ENCODE measurements around the gene LIMK2.

DNA sequence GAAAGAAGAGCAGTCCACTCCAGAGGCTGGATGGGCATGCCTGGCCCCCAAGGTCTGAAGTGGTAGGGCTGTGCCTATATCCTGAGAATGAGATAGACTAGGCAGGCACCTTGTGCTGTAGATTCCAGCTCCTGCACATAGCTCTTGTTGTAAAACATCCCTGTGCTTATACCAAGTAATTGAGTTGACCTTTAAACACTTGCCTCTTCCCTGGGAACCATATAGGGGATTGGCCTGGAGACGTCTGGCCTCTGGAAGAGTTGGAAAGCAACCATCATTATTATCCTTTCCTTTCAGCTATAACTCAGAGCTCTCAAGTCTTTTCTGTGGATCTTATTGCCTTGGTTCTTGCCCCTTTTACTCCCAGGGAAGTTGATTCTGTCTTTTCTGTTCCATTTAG is 15.1 kb downstream of the LIMK2 start:
- TF ChIP-seq, protein P1, sequence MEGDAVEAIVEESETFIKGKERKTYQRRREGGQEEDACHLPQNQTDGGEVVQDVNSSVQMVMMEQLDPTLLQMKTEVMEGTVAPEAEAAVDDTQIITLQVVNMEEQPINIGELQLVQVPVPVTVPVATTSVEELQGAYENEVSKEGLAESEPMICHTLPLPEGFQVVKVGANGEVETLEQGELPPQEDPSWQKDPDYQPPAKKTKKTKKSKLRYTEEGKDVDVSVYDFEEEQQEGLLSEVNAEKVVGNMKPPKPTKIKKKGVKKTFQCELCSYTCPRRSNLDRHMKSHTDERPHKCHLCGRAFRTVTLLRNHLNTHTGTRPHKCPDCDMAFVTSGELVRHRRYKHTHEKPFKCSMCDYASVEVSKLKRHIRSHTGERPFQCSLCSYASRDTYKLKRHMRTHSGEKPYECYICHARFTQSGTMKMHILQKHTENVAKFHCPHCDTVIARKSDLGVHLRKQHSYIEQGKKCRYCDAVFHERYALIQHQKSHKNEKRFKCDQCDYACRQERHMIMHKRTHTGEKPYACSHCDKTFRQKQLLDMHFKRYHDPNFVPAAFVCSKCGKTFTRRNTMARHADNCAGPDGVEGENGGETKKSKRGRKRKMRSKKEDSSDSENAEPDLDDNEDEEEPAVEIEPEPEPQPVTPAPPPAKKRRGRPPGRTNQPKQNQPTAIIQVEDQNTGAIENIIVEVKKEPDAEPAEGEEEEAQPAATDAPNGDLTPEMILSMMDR (conservative IDR thresholded peaks at IDR 0.05), result no peak
- no peak for TF ChIP-seq ZFX (IDR thresholded peaks at IDR 0.05)

Measured in C4-2B (cell line).